Natural killer cell (primary cell): ENCODE measurements around the gene MCM10. TPM values are rescaled to one million over a fixed set of nuclear protein-coding genes. Genes with fewer than 3 reads are reported as not detected.

ENCODE experiments used
- ATAC-seq, 3 donors: fragments of 150-1000 bp in 2 of 3; fragments of 200-7000 bp in 1 of 3; cut with Tn5 transposase; 1 replicate in 1 of 3; 2 replicates in 2 of 3; pipeline ENCODE4 v1.10.0; 2021; ENCODE audit warnings: mild to moderate bottlenecking in 2 of 3, moderate library complexity in 2 of 3
- DNase-seq, 2 donors: peaks; one replicate each; pipeline versions ENCODE4 v3.0.0 to v3.0.0-alpha.2; 2013 to 2021; ENCODE audit warnings: mixed read lengths in 1 of 2
- H3K27ac ChIP-seq: one replicate; pipeline ENCODE4 v1.5.1; 2013; ENCODE audit warnings: mild to moderate bottlenecking, low read length
- H3K27me3 ChIP-seq: one replicate; pipeline ENCODE4 v1.6.1; 2013; ENCODE audit warnings: low read length; ENCODE audit not compliant: control insufficient read depth, insufficient read depth
- H3K36me3 ChIP-seq: one replicate; pipeline ENCODE4 v1.6.1; 2013; ENCODE audit warnings: low read length; ENCODE audit not compliant: control insufficient read depth, insufficient read depth
- H3K4me1 ChIP-seq: one replicate; pipeline ENCODE4 v1.6.1; 2013; ENCODE audit warnings: low read length; ENCODE audit not compliant: control insufficient read depth, insufficient read depth
- H3K4me3 ChIP-seq: one replicate; pipeline ENCODE4 v1.5.1; 2013; ENCODE audit warnings: low read length
- H3K9me3 ChIP-seq: one replicate; pipeline ENCODE4 v1.6.1; 2013; ENCODE audit warnings: low read length; ENCODE audit not compliant: control insufficient read depth, insufficient read depth
- H3K27ac Mint-ChIP-seq, 2 donors: one replicate each; pipeline ENCODE4 v1.8.0; 2022; ENCODE audit warnings: mild to moderate bottlenecking in 2 of 2, mixed read lengths in 2 of 2, moderate library complexity in 1 of 2
- H3K27me3 Mint-ChIP-seq, 2 donors: one replicate each; pipeline ENCODE4 v1.8.0; 2022; ENCODE audit warnings: low read depth in 2 of 2, mixed read lengths in 2 of 2
- H3K36me3 Mint-ChIP-seq: one replicate; pipeline ENCODE4 v1.8.0; 2022; ENCODE audit warnings: mixed read lengths
- H3K4me1 Mint-ChIP-seq, 2 donors: one replicate each; pipeline ENCODE4 v1.8.0; 2022; ENCODE audit warnings: mixed read lengths in 2 of 2
- H3K4me3 Mint-ChIP-seq: one replicate; pipeline ENCODE4 v1.8.0; 2022; ENCODE audit warnings: mild to moderate bottlenecking, moderate library complexity, mixed read lengths
- H3K9me3 Mint-ChIP-seq, 2 donors: one replicate each; pipeline ENCODE4 v1.8.0; 2022; ENCODE audit warnings: mixed read lengths in 2 of 2
- CTCF ChIP-seq: fragments of 200-600 bp; IDR thresholded peaks from one replicate; pipeline ENCODE4 v1.8.0; 2022; ENCODE audit warnings: antibody characterized with exemption
- WGBS: methylation state at CpG from one replicate; pipeline ENCODE4 v1.1.7; 2013; ENCODE audit warnings: missing lambda C conversion rate; ENCODE audit not compliant: insufficient coverage; 5-methylcytosine and 5-hydroxymethylcytosine counted together
- intact Hi-C: fragments of 100-400 bp; cut with micrococcal nuclease; formaldehyde crosslinking; loops from one replicate; pipeline ENCODE4 v1.14.2; 2022
- total RNA-seq, 4 donors: library from RNA; stranded (reverse); fragments of 120-200 nt in 1 of 4; gene quantifications; one replicate each; pipeline versions ENCODE4 v1.2.3 to v1.2.4, GENCODE V29; 2013 to 2022

Gene MCM10
- total RNA-seq, 3 donors from 2014 or later (not counting 1 experiment from before 2014, with no cell fraction given), result 0.73 to 2.9 (median 1.3) TPM

DNA sequence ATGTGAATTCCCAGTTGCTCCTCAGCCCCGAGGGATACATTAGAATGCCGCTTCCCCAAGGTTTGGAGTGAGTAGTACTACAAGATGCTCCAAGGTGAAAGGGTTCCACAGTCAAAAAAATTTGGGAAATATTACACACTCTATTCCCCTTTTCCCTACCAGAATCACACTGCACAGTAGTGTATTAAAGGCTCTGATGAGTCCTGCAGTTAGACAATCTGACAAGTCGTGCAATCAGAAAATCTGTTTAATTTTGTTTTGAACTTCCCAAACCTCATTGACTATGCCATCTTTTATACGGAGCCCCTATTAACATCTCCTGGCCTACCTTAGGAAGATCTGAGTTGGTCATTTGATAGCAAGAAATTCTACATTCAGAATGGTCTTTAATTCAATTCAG, 86.4 kb downstream of the MCM10 start:
- no peaks in the 10 kb centered on the region for H3K36me3 ChIP-seq
- no peak for ATAC-seq
- no peaks in the 10 kb centered on the region for H3K9me3 ChIP-seq
- Mint-ChIP-seq H3K9me3 (no peaks in the 10 kb centered on the region), H3K36me3 (no peaks in the 10 kb centered on the region), H3K27me3 (no peaks in the 10 kb centered on the region), H3K27ac (no peak overlapping the region), H3K4me1 (no peaks in the 10 kb centered on the region), H3K4me3 (no peak overlapping the region)
- H3K4me3 ChIP-seq, result no peak overlapping the region
- intact Hi-C loops, result no loop called here
- DNase-seq, result no peak
- no peaks in the 10 kb centered on the region for H3K27me3 ChIP-seq
- TF ChIP-seq CTCF, result no peak
- WGBS, result 97% methylated on average over 4 of the region's 4 CpGs
- no peak overlapping the region for H3K27ac ChIP-seq
- H3K4me1 ChIP-seq, result no peaks in the 10 kb centered on the region

DNA sequence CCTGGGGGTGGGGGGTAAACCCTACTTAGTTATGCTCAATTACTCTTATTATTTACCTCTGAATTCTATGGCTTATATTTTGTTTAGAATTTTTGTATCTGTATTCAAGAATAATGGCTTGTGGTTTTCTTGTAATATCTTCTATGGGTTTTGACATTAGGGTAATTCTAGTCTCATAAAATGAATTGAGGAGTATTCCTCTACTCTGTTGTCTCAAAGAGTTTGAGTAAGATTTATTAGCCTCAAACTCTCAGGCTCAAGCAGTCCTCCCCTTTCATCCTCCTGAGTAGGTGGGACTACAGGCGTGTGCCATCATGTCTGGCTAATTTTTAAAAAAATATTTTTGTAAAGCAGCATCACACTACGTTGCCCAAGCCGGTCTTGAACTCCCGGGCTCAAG, 92.4 kb downstream of the MCM10 start:
- no peaks in the 10 kb centered on the region for H3K27me3 ChIP-seq
- peaks cover 0 to 12% of the 10 kb centered on the region in 2 donors for H3K27me3 Mint-ChIP-seq
- H3K4me3 ChIP-seq, result no peak overlapping the region
- no peaks in the 10 kb centered on the region for H3K9me3 Mint-ChIP-seq
- DNase-seq (no peak), ATAC-seq (no peak)
- no peak for TF ChIP-seq CTCF
- WGBS, result 87% methylated on average over 4 of the region's 4 CpGs
- no peaks in the 10 kb centered on the region for H3K9me3 ChIP-seq
- H3K4me3 Mint-ChIP-seq, result no peak overlapping the region
- H3K4me1 Mint-ChIP-seq, result no peaks in the 10 kb centered on the region
- no peaks in the 10 kb centered on the region for H3K36me3 Mint-ChIP-seq
- intact Hi-C loops, result no loop called here
- no peak overlapping the region for H3K27ac Mint-ChIP-seq
- H3K4me1 ChIP-seq, result no peaks in the 10 kb centered on the region
- H3K36me3 ChIP-seq, result no peaks in the 10 kb centered on the region
- H3K27ac ChIP-seq, result no peak overlapping the region

DNA sequence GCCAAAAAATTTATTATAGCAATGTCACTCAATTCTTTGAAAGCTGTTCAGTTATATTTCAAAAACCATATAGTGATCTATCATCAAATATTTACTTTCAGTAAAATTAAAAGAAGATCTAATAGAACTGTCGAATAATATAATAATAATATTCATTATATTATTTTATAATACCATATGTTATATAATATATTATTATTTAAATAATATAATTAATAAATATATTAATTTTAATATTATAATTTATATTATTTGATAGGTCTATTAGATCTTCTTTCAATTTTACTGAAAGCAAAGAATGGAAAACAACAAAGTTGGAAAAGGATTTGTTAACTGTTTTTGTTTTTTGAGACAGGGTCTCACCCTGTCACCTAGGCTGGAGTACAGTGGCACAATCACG, 95.3 kb downstream of the MCM10 start:
- H3K27ac Mint-ChIP-seq, result no peak overlapping the region
- WGBS, result 100% methylated on average over 1 of the region's 2 CpGs
- no peak overlapping the region for H3K4me3 Mint-ChIP-seq
- intact Hi-C loops, result no loop called here
- TF ChIP-seq CTCF, result no peak
- Histone ChIP-seq H3K4me3 (no peak overlapping the region), H3K27me3 (no peaks in the 10 kb centered on the region), H3K36me3 (no peaks in the 10 kb centered on the region), H3K4me1 (no peaks in the 10 kb centered on the region), H3K27ac (no peak overlapping the region), H3K9me3 (no peaks in the 10 kb centered on the region)
- no peaks in the 10 kb centered on the region for H3K9me3 Mint-ChIP-seq
- no peaks in the 10 kb centered on the region for H3K36me3 Mint-ChIP-seq
- ATAC-seq (no peak), DNase-seq (no peak)
- no peaks in the 10 kb centered on the region for H3K4me1 Mint-ChIP-seq
- peaks cover 0 to 12% of the 10 kb centered on the region in 2 donors for H3K27me3 Mint-ChIP-seq

GRCh38 chr10:13257621-13258140, 96.3 kb downstream of the MCM10 start:
- H3K4me3 Mint-ChIP-seq, result no peak overlapping the region
- 65% methylated on average over 4 of the region's 5 CpGs for WGBS
- H3K9me3 Mint-ChIP-seq, result no peaks in the 10 kb centered on the region
- H3K27ac ChIP-seq, result no peak overlapping the region
- peaks cover 0 to 13% of the 10 kb centered on the region in 2 donors for H3K27me3 Mint-ChIP-seq
- DNase-seq, result no peak
- no peaks in the 10 kb centered on the region for H3K36me3 ChIP-seq
- no peaks in the 10 kb centered on the region for H3K9me3 ChIP-seq
- no peaks in the 10 kb centered on the region for H3K4me1 ChIP-seq
- H3K36me3 Mint-ChIP-seq, result no peaks in the 10 kb centered on the region
- no peaks in the 10 kb centered on the region for H3K4me1 Mint-ChIP-seq
- H3K27me3 ChIP-seq, result no peaks in the 10 kb centered on the region
- no peak for TF ChIP-seq CTCF
- no peak overlapping the region for H3K27ac Mint-ChIP-seq
- intact Hi-C loops, result no loop called here
- H3K4me3 ChIP-seq, result no peak overlapping the region
- ATAC-seq, result no peak
